GM12891 (cell line): ENCODE measurements around the gene ERAS.

Source experiments
- POLR2A ChIP-seq: IDR thresholded peaks from 2 replicates; pipeline ENCODE4 v1.6.1; 2011; ENCODE audit warnings: low read depth, low read length, control low read depth
- POLR2AphosphoS5 ChIP-seq: IDR thresholded peaks from 2 replicates; pipeline ENCODE4 v1.6.1; 2011; ENCODE audit warnings: low read depth, low read length, control low read depth

- TF ChIP-seq POLR2A, result no peak
- TF ChIP-seq POLR2AphosphoS5, result no peak
Measured at GRCh38 chrX:48816014-48816810, 10.1 kb upstream of the ERAS start.
